Tibial nerve (tissue), 4 donors: ENCODE measurements around the gene ALK. TPM values are rescaled to one million over a fixed set of nuclear protein-coding genes. Genes with fewer than 3 reads are reported as not detected.

ENCODE experiments used
- DNase-seq, 2 donors: peaks; one replicate each; pipeline ENCODE4 v3.0.0-alpha.2; 2019; ENCODE audit warnings: low spot score in 2 of 2
- H3K27ac ChIP-seq, 4 donors: fragments of 200-600 bp; sonication (generic) in 3 of 4; one replicate each; pipeline ENCODE4 v1.5.1; 2017 to 2019; ENCODE audit warnings: mild to moderate bottlenecking in 1 of 4
- H3K27me3 ChIP-seq, 2 donors: fragments of 200-600 bp; sonication (generic) in 1 of 2; one replicate each; pipeline versions ENCODE4 v1.5.1 to v1.6.0; 2017 to 2019
- H3K36me3 ChIP-seq, 3 donors: fragments of 200-600 bp; sonication (generic); one replicate each; pipeline ENCODE4 v1.5.1; 2018 to 2019
- H3K4me1 ChIP-seq, 4 donors: fragments of 200-600 bp; sonication (generic) in 3 of 4; one replicate each; pipeline ENCODE4 v1.5.1; 2017 to 2019
- H3K4me3 ChIP-seq, 4 donors: fragments of 200-600 bp; sonication (generic) in 3 of 4; one replicate each; pipeline ENCODE4 v1.5.1; 2017 to 2019; ENCODE audit warnings: mild to moderate bottlenecking in 1 of 4, moderate library complexity in 1 of 4
- H3K9me3 ChIP-seq, 4 donors: fragments of 200-600 bp; sonication (generic) in 3 of 4; one replicate each; pipeline ENCODE4 v1.5.1; 2017 to 2019
- EP300 ChIP-seq, 2 donors: sonication (generic); formaldehyde crosslinking; IDR thresholded peaks; one replicate each; pipeline ENCODE4 v1.6.1; 2017; ENCODE audit warnings: antibody characterized with exemption in 2 of 2, mild to moderate bottlenecking in 1 of 2
- POLR2A ChIP-seq, 2 donors: fragments of 450-650 bp; IDR thresholded peaks; one replicate each; pipeline ENCODE4 v1.6.1; 2017; ENCODE audit warnings: antibody characterized with exemption in 2 of 2, mild to moderate bottlenecking in 2 of 2, moderate library complexity in 2 of 2
- WGBS, 2 donors: methylation state at CpG; one replicate each; pipeline ENCODE4 v1.1.5; 2018; 5-methylcytosine and 5-hydroxymethylcytosine counted together
- total RNA-seq, 4 donors: library from RNA; depleted of rRNA; stranded (reverse); fragments of >200 nt; gene quantifications; one replicate each; pipeline ENCODE4 v1.1.0, GENCODE V29; 2016
- TF ChIP-seq, protein P1 (sequence below), 5 experiments: fragments of 200-600 bp in 3 of 5; fragments of 450-650 bp in 2 of 5; sonication (generic) in 3 of 5; IDR thresholded peaks; one replicate each; pipeline ENCODE4 v1.5.1; 2016 to 2019; ENCODE audit warnings: antibody characterized with exemption in 5 of 5, mild to moderate bottlenecking in 3 of 5, moderate library complexity in 2 of 5

Gene ALK
- total RNA-seq, 4 donors from 2014 or later = 0.39 to 4.8 (median 0.66) TPM

DNA sequence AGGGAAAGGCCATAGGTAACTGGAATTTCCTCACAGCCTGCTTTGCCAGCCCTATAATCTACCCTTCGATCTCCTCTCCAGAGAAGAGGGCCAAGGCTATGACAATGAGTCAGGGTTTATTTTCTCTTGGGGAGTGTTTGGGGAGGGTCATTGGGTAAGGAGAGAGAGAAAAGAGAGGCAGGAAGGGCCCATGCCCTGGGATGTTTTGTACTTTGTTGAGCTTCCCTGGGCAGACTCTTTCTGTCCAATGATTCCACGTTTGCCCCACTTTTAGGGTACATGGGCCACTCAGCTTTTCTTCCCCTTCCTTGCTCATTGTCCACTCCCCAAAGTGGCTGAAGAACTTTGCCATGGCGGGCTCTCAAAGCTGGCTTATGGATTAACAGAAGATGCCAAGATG, 224.2 kb downstream of the ALK start:
- Histone ChIP-seq H3K4me1 (no peaks in the 10 kb centered on the region), H3K4me3 (no peak overlapping the region), H3K27me3 (no peaks in the 10 kb centered on the region), H3K36me3 (no peaks in the 10 kb centered on the region), H3K9me3 (peaks cover 0 to 4% (median 0%) of the 10 kb centered on the region in 4 donors), H3K27ac (no peak overlapping the region)
- TF ChIP-seq EP300 (IDR thresholded peaks at IDR 0.05) = no peak
- no peak for TF ChIP-seq POLR2A (IDR thresholded peaks at IDR 0.05)
- TF ChIP-seq, protein P1, sequence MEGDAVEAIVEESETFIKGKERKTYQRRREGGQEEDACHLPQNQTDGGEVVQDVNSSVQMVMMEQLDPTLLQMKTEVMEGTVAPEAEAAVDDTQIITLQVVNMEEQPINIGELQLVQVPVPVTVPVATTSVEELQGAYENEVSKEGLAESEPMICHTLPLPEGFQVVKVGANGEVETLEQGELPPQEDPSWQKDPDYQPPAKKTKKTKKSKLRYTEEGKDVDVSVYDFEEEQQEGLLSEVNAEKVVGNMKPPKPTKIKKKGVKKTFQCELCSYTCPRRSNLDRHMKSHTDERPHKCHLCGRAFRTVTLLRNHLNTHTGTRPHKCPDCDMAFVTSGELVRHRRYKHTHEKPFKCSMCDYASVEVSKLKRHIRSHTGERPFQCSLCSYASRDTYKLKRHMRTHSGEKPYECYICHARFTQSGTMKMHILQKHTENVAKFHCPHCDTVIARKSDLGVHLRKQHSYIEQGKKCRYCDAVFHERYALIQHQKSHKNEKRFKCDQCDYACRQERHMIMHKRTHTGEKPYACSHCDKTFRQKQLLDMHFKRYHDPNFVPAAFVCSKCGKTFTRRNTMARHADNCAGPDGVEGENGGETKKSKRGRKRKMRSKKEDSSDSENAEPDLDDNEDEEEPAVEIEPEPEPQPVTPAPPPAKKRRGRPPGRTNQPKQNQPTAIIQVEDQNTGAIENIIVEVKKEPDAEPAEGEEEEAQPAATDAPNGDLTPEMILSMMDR (IDR thresholded peaks at IDR 0.05) = no peak
- WGBS, 2 donors = 76 to 89% methylated on average over 3 of the region's 3 CpGs
- DNase-seq = no peak

DNA sequence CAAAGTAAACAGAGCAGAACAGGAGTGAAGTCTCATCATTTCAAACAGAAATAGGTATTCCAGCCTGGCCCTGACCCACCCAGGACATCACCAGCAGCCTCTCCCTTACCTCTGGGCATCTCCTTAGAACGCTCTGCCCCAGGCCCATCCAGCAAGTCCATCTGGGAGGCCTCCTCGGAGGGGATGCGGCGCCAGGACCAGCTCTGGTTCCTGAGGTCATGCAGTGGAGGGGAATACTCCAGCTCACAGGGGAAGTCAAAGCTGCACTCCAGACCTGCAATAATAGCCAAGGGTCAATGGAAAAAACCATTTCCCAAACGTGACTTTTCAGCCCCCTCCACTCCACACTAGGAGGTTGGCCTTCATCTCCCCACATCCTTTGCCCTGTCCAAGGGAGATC, 226.6 kb downstream of the ALK start:
- H3K9me3 ChIP-seq = peaks cover 0 to 8% (median 0%) of the 10 kb centered on the region in 4 donors
- DNase-seq = no peak
- H3K36me3 ChIP-seq = no peaks in the 10 kb centered on the region
- no peaks in the 10 kb centered on the region for H3K4me1 ChIP-seq
- no peaks in the 10 kb centered on the region for H3K27me3 ChIP-seq
- TF ChIP-seq EP300 (IDR thresholded peaks at IDR 0.05) (no peak), POLR2A (IDR thresholded peaks at IDR 0.05) (no peak)
- TF ChIP-seq, protein P1 (IDR thresholded peaks at IDR 0.05) = no peak
- WGBS, 2 donors = 80 to 84% methylated on average over 5 of the region's 5 CpGs
- H3K27ac ChIP-seq = no peak overlapping the region
- no peak overlapping the region for H3K4me3 ChIP-seq

DNA sequence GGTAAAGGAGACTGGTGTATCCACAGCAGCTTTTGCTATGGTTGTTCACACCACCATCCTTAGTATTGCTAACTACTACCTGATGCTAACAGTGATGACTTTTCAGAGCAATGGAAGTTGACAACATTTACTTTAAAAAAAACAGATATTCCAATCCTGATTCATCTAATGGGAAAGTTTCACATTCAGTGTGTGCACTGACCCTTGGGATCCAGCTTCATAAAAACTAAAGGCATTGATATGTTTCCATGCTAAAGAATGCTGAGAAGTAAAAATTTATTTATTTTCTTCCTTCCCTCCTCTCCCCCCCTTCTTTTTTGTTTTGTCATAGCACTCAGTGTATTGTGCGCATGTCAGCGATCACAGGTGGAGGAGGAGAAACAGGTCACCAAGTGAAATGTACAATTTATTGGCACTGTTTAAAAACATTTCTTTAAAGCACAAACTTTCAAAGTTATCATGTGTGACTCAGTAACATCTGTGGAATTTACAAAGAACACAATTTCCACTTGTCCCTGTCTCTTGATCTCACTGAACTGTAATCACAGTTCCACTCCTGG, 229.9 kb downstream of the ALK start:
- no peak for DNase-seq
- Histone ChIP-seq H3K27ac (no peak overlapping the region), H3K9me3 (peaks cover 0 to 8% (median 0%) of the 10 kb centered on the region in 4 donors), H3K4me1 (no peaks in the 10 kb centered on the region), H3K4me3 (no peak overlapping the region), H3K36me3 (no peaks in the 10 kb centered on the region), H3K27me3 (no peaks in the 10 kb centered on the region)
- 91 to 92% methylated on average over 2 of the region's 2 CpGs for WGBS, 2 donors
- TF ChIP-seq POLR2A (IDR thresholded peaks at IDR 0.05) (no peak), EP300 (IDR thresholded peaks at IDR 0.05) (no peak)
- TF ChIP-seq, protein P1 (IDR thresholded peaks at IDR 0.05) = no peak

DNA sequence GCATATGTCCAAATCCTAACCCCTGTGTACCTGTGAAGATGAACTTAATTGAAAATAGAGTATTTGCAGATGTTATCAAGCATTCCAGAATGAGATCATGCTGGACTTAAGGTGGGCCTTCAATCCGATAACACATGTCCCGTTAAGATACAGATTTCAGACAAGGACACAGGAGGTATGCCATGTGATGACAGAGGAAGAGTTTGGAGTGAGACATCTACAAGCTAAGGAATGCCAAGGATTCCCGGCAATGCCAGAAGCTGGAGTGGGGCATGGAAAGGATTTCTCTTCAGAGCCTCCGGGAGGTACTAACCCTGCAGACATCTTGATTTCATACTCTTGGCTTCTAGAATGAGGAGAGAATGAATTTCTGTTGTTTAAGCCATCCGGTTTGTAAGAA, 231.7 kb downstream of the ALK start:
- Histone ChIP-seq H3K27me3 (no peaks in the 10 kb centered on the region), H3K4me1 (no peaks in the 10 kb centered on the region), H3K9me3 (peaks cover 0 to 8% (median 0%) of the 10 kb centered on the region in 4 donors), H3K4me3 (no peak overlapping the region), H3K36me3 (no peaks in the 10 kb centered on the region), H3K27ac (no peak overlapping the region)
- 87 to 97% methylated on average over 5 of the region's 5 CpGs for WGBS, 2 donors
- no peak for DNase-seq
- no peak for TF ChIP-seq POLR2A (IDR thresholded peaks at IDR 0.05)
- TF ChIP-seq, protein P1 (IDR thresholded peaks at IDR 0.05) = no peak
- TF ChIP-seq EP300 (IDR thresholded peaks at IDR 0.05) = no peak

DNA sequence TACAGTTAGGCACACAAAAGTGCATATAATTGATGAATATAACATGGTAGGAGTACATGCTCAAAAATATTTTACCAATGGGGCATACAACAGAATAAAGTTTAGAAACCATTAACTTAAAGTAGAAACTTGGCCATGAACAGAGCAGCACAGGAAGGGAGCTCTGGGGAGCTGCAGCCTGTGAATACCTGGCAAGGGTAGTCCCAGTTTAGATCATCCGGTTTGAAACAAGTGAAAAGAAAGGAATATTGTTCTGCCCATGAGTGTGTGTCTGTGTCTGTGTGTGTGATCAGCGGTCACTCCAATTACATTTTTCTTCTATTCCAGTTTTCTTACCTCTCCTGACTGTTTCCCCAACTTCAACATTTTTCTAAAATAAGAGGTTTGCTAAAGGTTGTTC, 233.0 kb downstream of the ALK start:
- WGBS, 2 donors = 49 to 50% methylated on average over 2 of the region's 2 CpGs
- Histone ChIP-seq H3K9me3 (peaks cover 0 to 8% (median 0%) of the 10 kb centered on the region in 4 donors), H3K27me3 (no peaks in the 10 kb centered on the region), H3K36me3 (no peaks in the 10 kb centered on the region), H3K4me1 (no peaks in the 10 kb centered on the region), H3K4me3 (no peak overlapping the region), H3K27ac (no peak overlapping the region)
- no peak for DNase-seq
- TF ChIP-seq, protein P1 (IDR thresholded peaks at IDR 0.05) = no peak
- TF ChIP-seq EP300 (IDR thresholded peaks at IDR 0.05) = no peak
- no peak for TF ChIP-seq POLR2A (IDR thresholded peaks at IDR 0.05)
